H9 (cell line): ENCODE measurements around the gene MMP2. TPM values are rescaled to one million over a fixed set of nuclear protein-coding genes. Genes with fewer than 3 reads are reported as not detected.

Experiments
- DNase-seq: peaks from one replicate; pipeline ENCODE4 v3.0.0-alpha.2; 2017
- H2AFZ ChIP-seq: one replicate; pipeline ENCODE4 v1.6.1; 2013; ENCODE audit warnings: mild to moderate bottlenecking, low read length, control low read depth, moderate library complexity
- H2AK5ac ChIP-seq: 2 replicates; pipeline ENCODE4 v1.6.1; 2013; ENCODE audit warnings: low read length, control low read depth, mixed read lengths; ENCODE audit not compliant: insufficient read length
- H2BK120ac ChIP-seq: one replicate; pipeline ENCODE4 v1.6.1; 2013; ENCODE audit warnings: low read depth, mild to moderate bottlenecking, low read length, control low read depth, inconsistent platforms; ENCODE audit not compliant: poor library complexity, severe bottlenecking
- H2BK12ac ChIP-seq: 2 replicates; pipeline ENCODE4 v1.6.1; 2013; ENCODE audit warnings: low read length, control low read depth, mixed read lengths, low read depth; ENCODE audit not compliant: insufficient read length
- H2BK15ac ChIP-seq: 2 replicates; pipeline ENCODE4 v1.6.1; 2013; ENCODE audit warnings: low read depth, low read length, control low read depth
- H2BK20ac ChIP-seq: one replicate; pipeline ENCODE4 v1.6.1; 2013; ENCODE audit warnings: low read depth, mild to moderate bottlenecking, low read length, control low read depth, inconsistent platforms; ENCODE audit not compliant: poor library complexity, severe bottlenecking
- H2BK5ac ChIP-seq: 2 replicates; pipeline ENCODE4 v1.6.1; 2013; ENCODE audit warnings: low read length, control low read depth, mixed read lengths; ENCODE audit not compliant: insufficient read length
- H3K14ac ChIP-seq: 2 replicates; pipeline ENCODE4 v1.6.1; 2013; ENCODE audit warnings: low read length, control low read depth; ENCODE audit not compliant: insufficient read depth
- H3K18ac ChIP-seq: 2 replicates; pipeline ENCODE4 v1.6.1; 2013; ENCODE audit warnings: low read depth, mild to moderate bottlenecking, mixed read lengths, low read length, control low read depth; ENCODE audit not compliant: insufficient read length
- H3K23ac ChIP-seq: 2 replicates; pipeline ENCODE4 v1.6.1; 2013; ENCODE audit warnings: low read length, control low read depth, mixed read lengths, low read depth; ENCODE audit not compliant: insufficient read length
- H3K23me2 ChIP-seq: 2 replicates; pipeline ENCODE4 v1.6.1; 2013; ENCODE audit warnings: low read depth, mild to moderate bottlenecking, mixed read lengths, low read length, control low read depth; ENCODE audit not compliant: insufficient read length, poor library complexity, severe bottlenecking
- H3K27ac ChIP-seq: 2 replicates; pipeline ENCODE4 v1.5.1; 2013; ENCODE audit warnings: low read length, control low read depth, mixed read lengths, low read depth; ENCODE audit not compliant: insufficient read length
- H3K27me3 ChIP-seq: 2 replicates; pipeline ENCODE4 v1.6.1; 2013; ENCODE audit warnings: low read length, control low read depth, inconsistent platforms; ENCODE audit not compliant: insufficient read depth
- H3K4ac ChIP-seq: 2 replicates; pipeline ENCODE4 v1.6.1; 2013; ENCODE audit warnings: low read depth, mild to moderate bottlenecking, control low read depth, inconsistent platforms, low read length, moderate library complexity
- H3K4me1 ChIP-seq: 2 replicates; pipeline ENCODE4 v1.6.1; 2013; ENCODE audit warnings: low read length, control low read depth, inconsistent platforms; ENCODE audit not compliant: insufficient read depth
- H3K4me2 ChIP-seq: 2 replicates; pipeline ENCODE4 v1.6.1; 2013; ENCODE audit warnings: low read length, control low read depth, mixed read lengths; ENCODE audit not compliant: insufficient read length, insufficient read depth
- H3K56ac ChIP-seq: 2 replicates; pipeline ENCODE4 v1.6.1; 2013; ENCODE audit warnings: low read depth, mild to moderate bottlenecking, mixed read lengths, low read length, control low read depth; ENCODE audit not compliant: insufficient read length
- H3K79me1 ChIP-seq: 2 replicates; pipeline ENCODE4 v1.6.1; 2013; ENCODE audit warnings: low read depth, mild to moderate bottlenecking, moderate library complexity, low read length, control low read depth, inconsistent platforms; ENCODE audit not compliant: insufficient read depth, poor library complexity, severe bottlenecking
- H3K79me2 ChIP-seq: 2 replicates; pipeline ENCODE4 v1.6.1; 2013; ENCODE audit warnings: low read length, control low read depth, inconsistent platforms; ENCODE audit not compliant: insufficient read depth
- H3K9ac ChIP-seq: 2 replicates; pipeline ENCODE4 v1.6.1; 2013; ENCODE audit warnings: low read length, control low read depth, mixed read lengths; ENCODE audit not compliant: insufficient read length; ENCODE audit errors: extremely low read depth
- H3K9me3 ChIP-seq: one replicate; pipeline ENCODE4 v1.6.1; 2013; ENCODE audit warnings: low read depth, low read length, inconsistent platforms; ENCODE audit not compliant: control insufficient read depth
- H3T11ph ChIP-seq: one replicate; pipeline ENCODE4 v1.6.1; 2013; ENCODE audit warnings: mild to moderate bottlenecking, low read length, control low read depth, inconsistent platforms
- H4K20me1 ChIP-seq: one replicate; pipeline ENCODE4 v1.6.1; 2013; ENCODE audit not compliant: control insufficient read depth, insufficient read length, insufficient read depth
- H4K5ac ChIP-seq: 2 replicates; pipeline ENCODE4 v1.6.1; 2013; ENCODE audit warnings: low read depth, mild to moderate bottlenecking, mixed read lengths, low read length, control low read depth; ENCODE audit not compliant: insufficient read length
- H4K8ac ChIP-seq: replicated peaks from 2 replicates; pipeline ENCODE4 v1.6.1; 2013; ENCODE audit warnings: low read length, control low read depth, mixed read lengths, low read depth; ENCODE audit not compliant: insufficient read length
- H4K91ac ChIP-seq: 2 replicates; pipeline ENCODE4 v1.6.1; 2013; ENCODE audit warnings: low read depth, mild to moderate bottlenecking, moderate library complexity, mixed read lengths, low read length, control low read depth; ENCODE audit not compliant: insufficient read length
- H3K27ac Mint-ChIP-seq, 3 experiments: 2 replicates in 2 of 3; 3 replicates in 1 of 3; pipeline ENCODE4 v1.8.0; 2020 to 2021; ENCODE audit warnings: mixed read lengths in 3 of 3, mild to moderate bottlenecking in 1 of 3, moderate library complexity in 1 of 3
- H3K27me3 Mint-ChIP-seq: 2 replicates; pipeline ENCODE4 v1.8.0; 2021; ENCODE audit warnings: low read depth, mild to moderate bottlenecking, moderate library complexity, mixed read lengths
- H3K36me3 Mint-ChIP-seq, 3 experiments: 2 replicates in 2 of 3; 3 replicates in 1 of 3; pipeline ENCODE4 v1.8.0; 2020 to 2021; ENCODE audit warnings: low read depth in 3 of 3, mixed read lengths in 3 of 3; ENCODE audit not compliant: insufficient read depth in 1 of 3
- H3K4me1 Mint-ChIP-seq, 2 experiments: 2 replicates each; pipeline ENCODE4 v1.8.0; 2020; ENCODE audit warnings: mixed read lengths in 2 of 2
- H3K4me3 Mint-ChIP-seq, 2 experiments: 2 replicates in 1 of 2; 3 replicates in 1 of 2; pipeline ENCODE4 v1.8.0; 2020 to 2021; ENCODE audit warnings: mild to moderate bottlenecking in 2 of 2, mixed read lengths in 2 of 2, moderate library complexity in 1 of 2
- H3K9me3 Mint-ChIP-seq, 2 experiments: 2 replicates in 1 of 2; 3 replicates in 1 of 2; pipeline ENCODE4 v1.8.0; 2020; ENCODE audit warnings: mild to moderate bottlenecking in 2 of 2, mixed read lengths in 2 of 2, moderate library complexity in 1 of 2
- CTCF ChIP-seq: fragments of 200-600 bp; sonication (generic); conservative IDR thresholded peaks from 3 replicates; pipeline ENCODE4 v1.8.0; 2021; ENCODE audit warnings: antibody characterized with exemption, mild to moderate bottlenecking
- WGBS: extraction: QIAGEN DNeasy Blood & Tissue Kit; methylation state at CpG from one replicate; pipeline ENCODE4 v1.1.7; 2013; ENCODE audit warnings: missing lambda C conversion rate, low lambda C conversion rate, mixed read lengths; ENCODE audit not compliant: insufficient read length; ENCODE audit errors: extremely low coverage; 5-methylcytosine and 5-hydroxymethylcytosine counted together
- total RNA-seq: library from RNA; stranded (reverse); gene quantifications from 2 replicates; pipeline ENCODE4 v1.2.1, GENCODE V29; 2021

The MMP2 gene
- total RNA-seq, 1 experiment from 2014 or later: 23.1 TPM

- no peak overlapping the region for H3K4me3 Mint-ChIP-seq
Measured at GRCh38 chr16:55534756-55535155, 55.8 kb downstream of the MMP2 start.

More at GRCh38 chr16:55534756-55535155, 55.8 kb downstream of the MMP2 start:
- H2BK12ac ChIP-seq: no peak overlapping the region
- no peak overlapping the region for H3K4ac ChIP-seq
- peaks cover 0 to 2% (median 0%) of the 10 kb centered on the region in 3 experiments; a peak in 3 of 7 replicates for H3K36me3 Mint-ChIP-seq
- H2AK5ac ChIP-seq: no peak overlapping the region
- no peaks in the 10 kb centered on the region for H3K27me3 Mint-ChIP-seq
- DNase-seq: no peak
- no peak overlapping the region for H3K9ac ChIP-seq
- H2BK120ac ChIP-seq: no peak overlapping the region
- no peak for TF ChIP-seq CTCF
- H3T11ph ChIP-seq: no peak overlapping the region
- no peaks in the 10 kb centered on the region for H3K79me2 ChIP-seq
- no peak overlapping the region for H3K18ac ChIP-seq
- no peak overlapping the region for H4K91ac ChIP-seq
- H3K4me1 ChIP-seq: no peaks in the 10 kb centered on the region
- no peak overlapping the region for H3K14ac ChIP-seq
- H2BK15ac ChIP-seq: no peak overlapping the region
- H3K23ac ChIP-seq: no peak overlapping the region
- H4K8ac ChIP-seq: no peak overlapping the region
- no peak overlapping the region for H3K4me2 ChIP-seq
- H3K27me3 ChIP-seq: no peaks in the 10 kb centered on the region
- peaks cover 4% of the 10 kb centered on the region in 2 experiments; a peak in 2 of 4 replicates for H3K4me1 Mint-ChIP-seq
- H3K27ac ChIP-seq: no peak overlapping the region
- H3K79me1 ChIP-seq: no peaks in the 10 kb centered on the region
- no peaks in the 10 kb centered on the region for H3K9me3 ChIP-seq
- no peaks in the 10 kb centered on the region for H4K20me1 ChIP-seq
- no peaks in the 10 kb centered on the region for H3K23me2 ChIP-seq
- H3K56ac ChIP-seq: no peak overlapping the region
- no CpG with 5 or more reads among the region's 2 CpGs for WGBS
- H2AFZ ChIP-seq: no peak overlapping the region
- H2BK5ac ChIP-seq: no peak overlapping the region
- no peak overlapping the region for H3K27ac Mint-ChIP-seq
- no peak overlapping the region for H2BK20ac ChIP-seq
- no peaks in the 10 kb centered on the region for H3K9me3 Mint-ChIP-seq
- no peak overlapping the region for H4K5ac ChIP-seq
